ENCODE data around the gene MIPEP.

MIPEP gene

DNA sequence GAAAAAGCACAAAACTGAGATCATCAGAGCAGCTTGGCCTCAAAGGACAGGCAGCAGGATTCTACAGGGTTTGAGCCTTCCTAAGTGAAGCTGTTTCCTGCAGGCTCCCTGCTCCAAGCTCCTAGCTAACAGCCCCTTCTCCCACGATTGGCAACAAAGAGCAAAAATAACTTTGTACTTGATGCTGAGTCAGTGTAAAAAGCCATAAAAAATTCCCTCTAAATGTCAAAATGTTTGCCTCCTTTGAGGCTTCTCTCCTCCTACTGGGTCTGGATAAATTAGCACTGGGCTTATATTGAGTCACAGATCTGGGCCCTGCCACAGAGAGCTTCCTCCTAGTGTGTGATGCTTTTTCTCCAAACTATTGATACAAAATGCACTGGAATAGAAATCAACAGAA is 165.7 kb downstream of the MIPEP start:
- TF ChIP-seq, protein P1, sequence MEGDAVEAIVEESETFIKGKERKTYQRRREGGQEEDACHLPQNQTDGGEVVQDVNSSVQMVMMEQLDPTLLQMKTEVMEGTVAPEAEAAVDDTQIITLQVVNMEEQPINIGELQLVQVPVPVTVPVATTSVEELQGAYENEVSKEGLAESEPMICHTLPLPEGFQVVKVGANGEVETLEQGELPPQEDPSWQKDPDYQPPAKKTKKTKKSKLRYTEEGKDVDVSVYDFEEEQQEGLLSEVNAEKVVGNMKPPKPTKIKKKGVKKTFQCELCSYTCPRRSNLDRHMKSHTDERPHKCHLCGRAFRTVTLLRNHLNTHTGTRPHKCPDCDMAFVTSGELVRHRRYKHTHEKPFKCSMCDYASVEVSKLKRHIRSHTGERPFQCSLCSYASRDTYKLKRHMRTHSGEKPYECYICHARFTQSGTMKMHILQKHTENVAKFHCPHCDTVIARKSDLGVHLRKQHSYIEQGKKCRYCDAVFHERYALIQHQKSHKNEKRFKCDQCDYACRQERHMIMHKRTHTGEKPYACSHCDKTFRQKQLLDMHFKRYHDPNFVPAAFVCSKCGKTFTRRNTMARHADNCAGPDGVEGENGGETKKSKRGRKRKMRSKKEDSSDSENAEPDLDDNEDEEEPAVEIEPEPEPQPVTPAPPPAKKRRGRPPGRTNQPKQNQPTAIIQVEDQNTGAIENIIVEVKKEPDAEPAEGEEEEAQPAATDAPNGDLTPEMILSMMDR (IDR thresholded peaks at IDR 0.05; ENCODE audit: insufficient read depth, low read depth, low read length, missing control alignments), result no peak
- no peak for DNase-seq (ENCODE audit: low read depth)
- no peak overlapping the region for H3K4me3 ChIP-seq (ENCODE audit: low read depth, low read length)

DNA sequence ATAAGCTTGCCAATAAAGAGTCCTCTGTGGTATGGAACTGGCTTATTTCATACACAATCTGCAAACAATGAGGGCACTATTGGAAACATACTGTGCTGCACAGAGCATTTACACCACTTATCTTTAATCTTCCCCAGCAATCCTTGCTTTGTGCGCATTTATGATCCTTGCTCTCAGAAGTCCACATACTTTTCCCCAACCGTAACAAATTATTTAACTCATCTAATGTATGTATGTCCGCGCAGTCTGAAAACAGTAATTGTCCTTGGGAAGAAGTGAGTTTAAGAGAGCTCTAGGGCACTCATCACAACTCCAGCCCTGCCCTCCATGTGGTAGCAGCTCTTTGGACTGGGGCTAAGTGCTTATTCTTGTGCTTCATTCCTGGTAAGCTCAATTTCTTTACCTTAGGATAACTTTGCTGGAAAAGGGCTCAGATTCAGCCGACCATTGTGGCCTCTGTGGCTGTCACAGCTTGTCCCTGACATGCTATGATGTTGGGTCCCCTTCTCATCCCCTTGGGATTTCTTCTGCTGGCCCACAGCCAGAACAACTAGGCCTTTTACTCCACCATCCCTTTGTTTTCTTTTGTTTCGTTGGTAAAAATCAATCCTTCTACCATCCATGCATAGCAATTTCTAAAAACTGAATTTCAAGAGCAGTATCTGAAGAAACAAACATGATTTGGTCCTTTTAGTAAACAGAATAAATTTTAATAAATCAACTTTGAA is 166.3 kb downstream of the MIPEP start:
- no peak for DNase-seq (ENCODE audit: low read depth)
- TF ChIP-seq, protein P1 (IDR thresholded peaks at IDR 0.05; ENCODE audit: insufficient read depth, low read depth, low read length, missing control alignments), result no peak
- no peak overlapping the region for H3K4me3 ChIP-seq (ENCODE audit: low read depth, low read length)

DNA sequence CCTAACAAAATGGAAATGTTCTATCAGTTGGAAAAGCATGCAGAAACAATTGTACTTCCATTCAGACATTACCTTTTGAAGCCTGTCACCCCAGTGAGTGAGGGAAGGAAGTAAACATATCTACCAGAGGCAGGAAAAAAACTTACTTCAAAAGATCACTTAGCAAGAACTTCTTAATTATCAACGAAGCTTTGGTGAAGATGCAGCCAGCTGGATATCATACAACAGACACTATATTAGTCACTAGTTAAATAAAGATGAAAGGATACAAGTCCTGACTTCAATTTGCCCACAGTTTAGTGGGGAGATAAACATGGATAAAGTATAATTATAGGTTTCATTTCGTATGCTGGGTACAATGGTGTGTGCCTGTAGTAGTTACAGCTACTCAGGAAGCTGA is 170.2 kb downstream of the MIPEP start:
- no peak for DNase-seq (ENCODE audit: low read depth)
- no peak overlapping the region for H3K4me3 ChIP-seq (ENCODE audit: low read depth, low read length)
- TF ChIP-seq, protein P1 (IDR thresholded peaks at IDR 0.05; ENCODE audit: insufficient read depth, low read depth, low read length, missing control alignments), result no peak

DNA sequence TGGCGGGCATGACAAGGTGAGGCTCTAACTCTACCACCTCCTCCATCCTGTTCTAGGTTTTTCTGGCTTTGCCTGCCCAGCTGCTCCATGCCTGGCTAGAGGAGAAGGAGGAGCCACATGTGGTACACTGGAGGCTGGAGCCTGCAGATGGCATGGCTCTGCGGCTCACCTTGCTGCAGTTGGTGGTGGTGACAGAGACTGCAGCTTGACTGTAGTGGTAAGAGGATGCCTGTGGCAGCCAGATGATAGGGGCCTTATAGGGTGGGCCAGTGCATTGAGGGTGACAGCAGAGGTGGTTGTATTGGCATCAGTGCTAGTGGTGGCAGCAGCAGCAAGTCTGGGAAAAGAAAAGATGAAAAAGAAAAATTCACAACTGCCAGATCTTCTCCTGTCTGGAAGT is 172.8 kb downstream of the MIPEP start:
- no peak overlapping the region for H3K4me3 ChIP-seq (ENCODE audit: low read depth, low read length)
- DNase-seq (ENCODE audit: low read depth), result no peak
- TF ChIP-seq, protein P1 (IDR thresholded peaks at IDR 0.05; ENCODE audit: insufficient read depth, low read depth, low read length, missing control alignments), result no peak

DNA sequence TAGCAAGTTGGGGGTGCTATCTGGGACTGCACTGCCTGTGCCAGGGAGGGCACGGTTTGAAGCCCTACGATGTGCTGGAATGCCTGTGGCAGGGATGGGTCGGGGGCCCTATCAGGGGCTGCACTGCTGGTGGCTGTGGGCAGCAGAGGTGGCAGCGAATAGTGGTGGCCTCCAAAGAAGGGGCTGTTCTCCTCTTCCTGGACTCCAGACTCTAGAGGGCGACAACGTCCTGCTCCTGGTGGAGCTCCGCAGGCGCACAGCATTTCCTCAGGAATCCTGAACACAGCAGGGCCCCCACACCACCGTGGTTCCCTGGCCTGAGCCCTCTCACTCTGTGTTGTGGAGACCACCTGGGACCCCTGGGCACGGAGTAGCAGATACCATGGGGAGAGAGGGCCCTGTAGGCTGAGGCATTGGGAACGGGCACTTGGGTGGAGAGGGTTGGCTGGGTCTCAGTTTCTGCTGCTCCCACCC is 173.4 kb downstream of the MIPEP start:
- H3K4me3 ChIP-seq (ENCODE audit: low read depth, low read length), result no peak overlapping the region
- peak; percentile 38 for DNase-seq (ENCODE audit: low read depth)
- TF ChIP-seq, protein P1 (IDR thresholded peaks at IDR 0.05; ENCODE audit: insufficient read depth, low read depth, low read length, missing control alignments), result no peak

DNA sequence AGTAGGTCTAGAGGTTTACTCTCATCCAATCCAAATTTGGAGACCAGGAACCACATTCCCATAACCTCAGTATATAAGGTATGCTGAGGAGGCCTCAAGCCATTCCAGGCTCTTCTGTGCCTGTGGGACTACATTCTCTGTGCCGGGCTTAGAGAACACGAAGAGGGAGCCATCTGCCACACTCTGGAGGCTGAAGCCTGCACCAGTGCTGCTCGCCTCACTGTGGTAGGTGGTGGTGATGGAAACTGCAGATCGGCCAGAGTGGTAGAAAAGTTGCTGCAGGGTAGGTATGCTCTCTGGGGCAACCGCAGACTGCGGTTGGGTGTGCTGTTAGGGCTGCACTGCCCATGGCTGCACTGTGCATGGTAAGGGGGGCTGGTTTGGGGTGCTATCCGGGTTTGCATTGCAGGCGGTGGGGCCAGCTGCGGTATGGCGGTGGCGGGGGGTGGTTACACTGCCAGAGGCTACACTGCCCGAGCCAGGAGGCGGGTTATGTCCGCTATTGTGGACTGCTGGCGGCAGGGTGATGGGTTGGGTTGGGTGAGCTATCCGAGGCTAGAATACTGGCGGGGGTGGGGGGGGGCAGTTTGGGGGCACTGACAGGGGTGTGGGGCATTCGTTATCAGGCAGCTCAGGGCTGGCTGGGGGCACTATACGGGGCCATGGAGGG is 174.0 kb downstream of the MIPEP start:
- TF ChIP-seq, protein P1 (IDR thresholded peaks at IDR 0.05; ENCODE audit: insufficient read depth, low read depth, low read length, missing control alignments), result no peak
- H3K4me3 ChIP-seq (ENCODE audit: low read depth, low read length), result no peak overlapping the region
- DNase-seq (ENCODE audit: low read depth), result no peak
